Adrenal gland (tissue), 5 donors: ENCODE measurements around the gene CHRM1.

ENCODE experiments used
- POLR2A ChIP-seq, 2 donors: fragments of 450-650 bp; IDR thresholded peaks; one replicate each; pipeline ENCODE4 v1.6.1; 2017; ENCODE audit warnings: antibody characterized with exemption in 2 of 2, mild to moderate bottlenecking in 2 of 2, moderate library complexity in 1 of 2
- TF ChIP-seq, protein P1 (sequence below), 6 experiments: fragments of 450-650 bp in 4 of 6; fragments of 200-600 bp in 2 of 6; sonication (generic) in 1 of 6; IDR thresholded peaks; 1 replicate in 5 of 6; 2 replicates in 1 of 6; pipeline versions ENCODE4 v1.5.1 to v1.8.0; 2016 to 2021; ENCODE audit warnings: antibody characterized with exemption in 6 of 6, mild to moderate bottlenecking in 2 of 6, moderate library complexity in 1 of 6
- donor health status: DM: no; HTN: no; CAD: no.

DNA sequence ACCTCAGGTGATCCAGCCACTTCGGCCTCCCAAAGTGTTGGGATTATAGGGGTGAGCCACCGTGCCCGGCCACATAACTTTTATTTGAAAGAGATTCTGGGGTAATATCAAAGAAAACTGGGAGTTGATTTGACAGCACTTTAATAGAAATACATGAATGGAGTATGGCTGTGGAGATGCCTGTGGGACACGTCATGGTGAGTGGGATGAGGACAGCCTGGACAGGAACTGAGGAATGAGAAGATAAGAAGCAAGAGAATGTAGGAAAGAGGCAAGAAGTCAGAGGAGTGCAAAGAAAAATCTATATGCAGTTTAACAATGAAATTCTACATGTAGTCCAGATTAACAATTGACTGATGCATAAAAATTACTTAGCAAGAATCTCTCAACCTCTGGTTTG is 32.6 kb upstream of the CHRM1 start:
- TF ChIP-seq, protein P1, sequence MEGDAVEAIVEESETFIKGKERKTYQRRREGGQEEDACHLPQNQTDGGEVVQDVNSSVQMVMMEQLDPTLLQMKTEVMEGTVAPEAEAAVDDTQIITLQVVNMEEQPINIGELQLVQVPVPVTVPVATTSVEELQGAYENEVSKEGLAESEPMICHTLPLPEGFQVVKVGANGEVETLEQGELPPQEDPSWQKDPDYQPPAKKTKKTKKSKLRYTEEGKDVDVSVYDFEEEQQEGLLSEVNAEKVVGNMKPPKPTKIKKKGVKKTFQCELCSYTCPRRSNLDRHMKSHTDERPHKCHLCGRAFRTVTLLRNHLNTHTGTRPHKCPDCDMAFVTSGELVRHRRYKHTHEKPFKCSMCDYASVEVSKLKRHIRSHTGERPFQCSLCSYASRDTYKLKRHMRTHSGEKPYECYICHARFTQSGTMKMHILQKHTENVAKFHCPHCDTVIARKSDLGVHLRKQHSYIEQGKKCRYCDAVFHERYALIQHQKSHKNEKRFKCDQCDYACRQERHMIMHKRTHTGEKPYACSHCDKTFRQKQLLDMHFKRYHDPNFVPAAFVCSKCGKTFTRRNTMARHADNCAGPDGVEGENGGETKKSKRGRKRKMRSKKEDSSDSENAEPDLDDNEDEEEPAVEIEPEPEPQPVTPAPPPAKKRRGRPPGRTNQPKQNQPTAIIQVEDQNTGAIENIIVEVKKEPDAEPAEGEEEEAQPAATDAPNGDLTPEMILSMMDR (IDR thresholded peaks at IDR 0.05) = no peak
- no peak for TF ChIP-seq POLR2A (IDR thresholded peaks at IDR 0.05)
